HL-60/S4 treated with retinoic acid at 250 ng/mL for 4 days and 3 days (cell line): ENCODE data around the gene TYW3.

Experiments used
- in situ Hi-C: fragments of 300-500 bp; cut with MboI; formaldehyde crosslinking; loops from 2 replicates; pipeline ENCODE4 v1.7.0; 2022; ENCODE audit warnings: low sequenced_read_pairs

TYW3 gene

GRCh38 chr1:74780594-74780993, 47.6 kb downstream of the TYW3 start:
- in situ Hi-C loops: no loop called here

GRCh38 chr1:74785944-74786343, 53.0 kb downstream of the TYW3 start:
- in situ Hi-C loops: no loop called here

- in situ Hi-C loops: no loop called here
Measured at GRCh38 chr1:74790453-74790852, 57.5 kb downstream of the TYW3 start.

GRCh38 chr1:74791491-74791890, 58.5 kb downstream of the TYW3 start:
- in situ Hi-C loops: no loop called here

- in situ Hi-C loops: no loop called here
Measured at GRCh38 chr1:74799119-74799657, 66.2 kb downstream of the TYW3 start.

- in situ Hi-C loops: no loop called here
Measured at GRCh38 chr1:74811436-74812179, 78.7 kb downstream of the TYW3 start.

GRCh38 chr1:74812180-74812541, 79.2 kb downstream of the TYW3 start:
- in situ Hi-C loops: no loop called here
